Natural killer cell (primary cell): ENCODE measurements around the gene DDN. TPM values are rescaled to one million over a fixed set of nuclear protein-coding genes. Genes with fewer than 3 reads are reported as not detected.

Experiments used
- ATAC-seq, 3 donors: fragments of 150-1000 bp in 2 of 3; fragments of 200-7000 bp in 1 of 3; cut with Tn5 transposase; 1 replicate in 1 of 3; 2 replicates in 2 of 3; pipeline ENCODE4 v1.10.0; 2021; ENCODE audit warnings: mild to moderate bottlenecking in 2 of 3, moderate library complexity in 2 of 3
- DNase-seq, 2 donors: peaks; one replicate each; pipeline versions ENCODE4 v3.0.0 to v3.0.0-alpha.2; 2013 to 2021; ENCODE audit warnings: mixed read lengths in 1 of 2
- H3K27ac ChIP-seq: one replicate; pipeline ENCODE4 v1.5.1; 2013; ENCODE audit warnings: mild to moderate bottlenecking, low read length
- H3K27me3 ChIP-seq: one replicate; pipeline ENCODE4 v1.6.1; 2013; ENCODE audit warnings: low read length; ENCODE audit not compliant: control insufficient read depth, insufficient read depth
- H3K36me3 ChIP-seq: one replicate; pipeline ENCODE4 v1.6.1; 2013; ENCODE audit warnings: low read length; ENCODE audit not compliant: control insufficient read depth, insufficient read depth
- H3K4me1 ChIP-seq: one replicate; pipeline ENCODE4 v1.6.1; 2013; ENCODE audit warnings: low read length; ENCODE audit not compliant: control insufficient read depth, insufficient read depth
- H3K4me3 ChIP-seq: one replicate; pipeline ENCODE4 v1.5.1; 2013; ENCODE audit warnings: low read length
- H3K9me3 ChIP-seq: one replicate; pipeline ENCODE4 v1.6.1; 2013; ENCODE audit warnings: low read length; ENCODE audit not compliant: control insufficient read depth, insufficient read depth
- H3K27ac Mint-ChIP-seq, 2 donors: one replicate each; pipeline ENCODE4 v1.8.0; 2022; ENCODE audit warnings: mild to moderate bottlenecking in 2 of 2, mixed read lengths in 2 of 2, moderate library complexity in 1 of 2
- H3K27me3 Mint-ChIP-seq, 2 donors: one replicate each; pipeline ENCODE4 v1.8.0; 2022; ENCODE audit warnings: low read depth in 2 of 2, mixed read lengths in 2 of 2
- H3K36me3 Mint-ChIP-seq: one replicate; pipeline ENCODE4 v1.8.0; 2022; ENCODE audit warnings: mixed read lengths
- H3K4me1 Mint-ChIP-seq, 2 donors: one replicate each; pipeline ENCODE4 v1.8.0; 2022; ENCODE audit warnings: mixed read lengths in 2 of 2
- H3K4me3 Mint-ChIP-seq: one replicate; pipeline ENCODE4 v1.8.0; 2022; ENCODE audit warnings: mild to moderate bottlenecking, moderate library complexity, mixed read lengths
- H3K9me3 Mint-ChIP-seq, 2 donors: one replicate each; pipeline ENCODE4 v1.8.0; 2022; ENCODE audit warnings: mixed read lengths in 2 of 2
- WGBS: methylation state at CpG from one replicate; pipeline ENCODE4 v1.1.7; 2013; ENCODE audit warnings: missing lambda C conversion rate; ENCODE audit not compliant: insufficient coverage; 5-methylcytosine and 5-hydroxymethylcytosine counted together
- intact Hi-C: fragments of 100-400 bp; cut with micrococcal nuclease; formaldehyde crosslinking; loops from one replicate; pipeline ENCODE4 v1.14.2; 2022
- total RNA-seq, 4 donors: library from RNA; stranded (reverse); fragments of 120-200 nt in 1 of 4; gene quantifications; one replicate each; pipeline versions ENCODE4 v1.2.3 to v1.2.4, GENCODE V29; 2013 to 2022
- TF ChIP-seq, protein P1 (sequence below): fragments of 200-600 bp; IDR thresholded peaks from one replicate; pipeline ENCODE4 v1.8.0; 2022; ENCODE audit warnings: antibody characterized with exemption

Gene DDN
- total RNA-seq, 3 donors from 2014 or later (not counting 1 experiment from before 2014, with no cell fraction given) = 1.1 to 3.4 (median 1.4) TPM

DNA sequence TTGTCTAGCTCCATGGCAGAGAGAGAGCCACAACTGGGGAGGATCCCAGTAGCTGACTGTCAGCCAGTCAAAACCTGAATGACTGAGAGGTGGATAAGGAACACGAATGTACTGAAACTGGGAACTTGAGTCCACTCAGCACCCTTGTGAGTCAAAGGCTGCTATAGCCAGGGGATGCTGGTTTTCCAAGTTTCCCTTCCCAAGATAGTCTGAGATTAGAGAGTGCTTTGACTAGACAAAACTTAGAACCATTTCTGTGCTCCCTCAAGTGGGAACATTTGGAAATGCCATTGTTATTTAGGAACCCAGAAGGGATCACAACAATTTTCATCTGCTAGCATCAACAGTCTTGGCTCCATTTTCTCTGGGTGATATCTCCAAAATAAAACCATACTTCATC is 15.4 kb upstream of the DDN start:
- Mint-ChIP-seq H3K9me3 (no peaks in the 10 kb centered on the region), H3K27ac (no peak overlapping the region), H3K4me1 (peaks cover 27 to 50% of the 10 kb centered on the region in 2 donors), H3K27me3 (no peaks in the 10 kb centered on the region), H3K36me3 (peaks cover 13% of the 10 kb centered on the region), H3K4me3 (no peak overlapping the region)
- Histone ChIP-seq H3K9me3 (no peaks in the 10 kb centered on the region), H3K27me3 (no peaks in the 10 kb centered on the region), H3K27ac (no peak overlapping the region), H3K36me3 (peaks cover 28% of the 10 kb centered on the region), H3K4me3 (no peak overlapping the region), H3K4me1 (peaks cover 19% of the 10 kb centered on the region)
- TF ChIP-seq, protein P1, sequence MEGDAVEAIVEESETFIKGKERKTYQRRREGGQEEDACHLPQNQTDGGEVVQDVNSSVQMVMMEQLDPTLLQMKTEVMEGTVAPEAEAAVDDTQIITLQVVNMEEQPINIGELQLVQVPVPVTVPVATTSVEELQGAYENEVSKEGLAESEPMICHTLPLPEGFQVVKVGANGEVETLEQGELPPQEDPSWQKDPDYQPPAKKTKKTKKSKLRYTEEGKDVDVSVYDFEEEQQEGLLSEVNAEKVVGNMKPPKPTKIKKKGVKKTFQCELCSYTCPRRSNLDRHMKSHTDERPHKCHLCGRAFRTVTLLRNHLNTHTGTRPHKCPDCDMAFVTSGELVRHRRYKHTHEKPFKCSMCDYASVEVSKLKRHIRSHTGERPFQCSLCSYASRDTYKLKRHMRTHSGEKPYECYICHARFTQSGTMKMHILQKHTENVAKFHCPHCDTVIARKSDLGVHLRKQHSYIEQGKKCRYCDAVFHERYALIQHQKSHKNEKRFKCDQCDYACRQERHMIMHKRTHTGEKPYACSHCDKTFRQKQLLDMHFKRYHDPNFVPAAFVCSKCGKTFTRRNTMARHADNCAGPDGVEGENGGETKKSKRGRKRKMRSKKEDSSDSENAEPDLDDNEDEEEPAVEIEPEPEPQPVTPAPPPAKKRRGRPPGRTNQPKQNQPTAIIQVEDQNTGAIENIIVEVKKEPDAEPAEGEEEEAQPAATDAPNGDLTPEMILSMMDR = no peak
- DNase-seq (no peak), ATAC-seq (no peak)
- 97% methylated on average over 1 of the region's 1 CpG for WGBS
- intact Hi-C loops = no loop called here

DNA sequence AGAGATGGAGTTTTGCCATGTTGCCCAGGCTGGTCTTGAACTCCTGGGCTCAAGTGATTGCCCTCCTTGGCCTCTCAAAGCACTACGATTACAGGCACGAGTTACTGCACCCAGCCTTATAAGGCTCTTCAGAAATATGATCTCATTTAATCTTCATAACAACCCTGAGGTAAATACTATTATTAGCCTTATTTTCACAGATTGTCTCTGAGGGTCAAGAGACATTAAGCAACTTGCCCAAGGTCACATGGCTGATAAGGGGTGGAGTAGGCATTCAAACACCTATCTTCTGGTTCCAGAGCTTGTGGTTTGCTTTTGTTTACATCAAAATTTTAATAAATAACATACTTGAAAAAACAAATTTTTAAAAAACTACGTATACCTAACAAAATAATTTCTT is 14.3 kb upstream of the DDN start:
- TF ChIP-seq, protein P1 = no peak
- Histone ChIP-seq H3K9me3 (no peaks in the 10 kb centered on the region), H3K27me3 (no peaks in the 10 kb centered on the region), H3K4me1 (peaks cover 13% of the 10 kb centered on the region), H3K4me3 (no peak overlapping the region), H3K27ac (no peak overlapping the region), H3K36me3 (peaks cover 31% of the 10 kb centered on the region)
- H3K36me3 Mint-ChIP-seq = peaks cover 23% of the 10 kb centered on the region
- 93% methylated on average over 2 of the region's 3 CpGs for WGBS
- no peak overlapping the region for H3K27ac Mint-ChIP-seq
- no peaks in the 10 kb centered on the region for H3K9me3 Mint-ChIP-seq
- DNase-seq (no peak), ATAC-seq (no peak)
- no peak overlapping the region for H3K4me3 Mint-ChIP-seq
- H3K27me3 Mint-ChIP-seq = no peaks in the 10 kb centered on the region
- H3K4me1 Mint-ChIP-seq = peaks cover 31 to 39% of the 10 kb centered on the region in 2 donors
- intact Hi-C loops = no loop called here

DNA sequence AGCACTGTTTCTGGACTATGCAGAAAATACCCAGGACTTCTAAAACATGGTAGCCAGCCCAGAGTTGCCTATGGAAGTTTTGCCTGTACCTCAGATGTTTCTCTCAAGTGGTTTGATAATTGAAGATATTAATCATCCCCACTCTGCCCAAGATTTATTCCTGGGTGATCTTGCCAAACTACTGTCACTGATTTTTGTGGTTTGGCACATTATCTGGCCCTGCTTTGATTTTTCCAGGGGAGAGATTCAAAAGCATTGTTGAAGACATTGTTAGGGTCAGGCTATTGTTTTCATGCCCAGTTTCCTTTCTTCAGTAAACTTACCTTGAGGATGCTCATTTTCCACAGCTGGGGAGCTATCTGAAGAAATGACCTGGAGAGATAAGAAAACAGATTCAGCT is 13.6 kb upstream of the DDN start:
- Histone ChIP-seq H3K9me3 (no peaks in the 10 kb centered on the region), H3K4me3 (no peak overlapping the region), H3K27ac (no peak overlapping the region), H3K27me3 (no peaks in the 10 kb centered on the region), H3K36me3 (peaks cover 35% of the 10 kb centered on the region), H3K4me1 (peaks cover 8% of the 10 kb centered on the region)
- intact Hi-C loops = no loop called here
- Mint-ChIP-seq H3K27me3 (no peaks in the 10 kb centered on the region), H3K4me1 (peaks cover 27 to 32% of the 10 kb centered on the region in 2 donors), H3K27ac (no peak overlapping the region), H3K9me3 (no peaks in the 10 kb centered on the region), H3K36me3 (peaks cover 27% of the 10 kb centered on the region), H3K4me3 (no peak overlapping the region)
- ATAC-seq (no peak), DNase-seq (no peak)
- TF ChIP-seq, protein P1 = no peak

DNA sequence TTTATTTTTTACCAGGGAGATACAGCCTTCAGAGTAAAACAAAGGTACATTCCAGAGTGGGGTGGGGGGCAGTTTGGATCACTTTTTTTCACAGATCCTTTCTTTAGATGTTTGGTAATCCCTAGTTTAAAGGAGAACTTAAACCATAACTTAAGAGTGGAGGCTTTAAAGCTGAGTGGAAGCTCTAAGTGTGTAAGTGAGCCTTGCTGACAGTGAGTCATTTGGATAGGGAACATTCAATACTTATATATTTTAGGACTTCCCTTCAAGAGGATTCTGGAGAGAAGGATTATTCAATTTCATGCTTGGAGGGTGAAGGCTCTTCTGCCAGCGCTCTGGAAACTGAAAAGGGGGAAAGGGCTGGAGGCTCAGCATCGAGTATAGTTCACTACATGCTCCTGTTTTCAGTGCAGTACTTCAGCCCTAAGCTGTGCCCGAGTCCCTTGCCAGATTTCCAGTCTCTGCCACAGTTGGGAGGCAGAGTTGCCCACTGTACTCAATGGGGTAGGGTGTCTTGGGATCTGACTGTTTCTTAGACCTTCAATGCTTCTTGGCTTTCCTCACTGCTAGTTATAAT is 11.0 kb upstream of the DDN start:
- H3K27me3 Mint-ChIP-seq = no peaks in the 10 kb centered on the region
- 94% methylated on average over 3 of the region's 3 CpGs for WGBS

More for the DNA sequence above, 11.0 kb upstream of the DDN start:
- no peak overlapping the region for H3K27ac ChIP-seq
- H3K9me3 Mint-ChIP-seq = no peaks in the 10 kb centered on the region
- peaks cover 41% of the 10 kb centered on the region for H3K36me3 ChIP-seq
- ATAC-seq (no peak), DNase-seq (no peak)
- H3K4me1 Mint-ChIP-seq = peaks cover 9% of the 10 kb centered on the region in 2 donors
- peaks cover 30% of the 10 kb centered on the region for H3K36me3 Mint-ChIP-seq
- no peaks in the 10 kb centered on the region for H3K9me3 ChIP-seq
- H3K27me3 ChIP-seq = no peaks in the 10 kb centered on the region
- TF ChIP-seq, protein P1 = no peak
- intact Hi-C loops = no loop called here
- no peak overlapping the region for H3K27ac Mint-ChIP-seq
- H3K4me3 ChIP-seq = no peak overlapping the region
- H3K4me3 Mint-ChIP-seq = no peak overlapping the region
- H3K4me1 ChIP-seq = no peaks in the 10 kb centered on the region
